Loucy (cell line): ENCODE measurements around the gene PDGFRB.

ENCODE experiments used
- H2AFZ ChIP-seq: fragments of 200-600 bp; sonication (generic); 2 replicates; pipeline ENCODE4 v1.6.0; 2016; ENCODE audit warnings: antibody characterized with exemption, mild to moderate bottlenecking, low read length, moderate library complexity
- H3F3A ChIP-seq: fragments of 200-600 bp; 2 replicates; pipeline ENCODE4 v1.6.0; 2016; ENCODE audit warnings: antibody characterized with exemption, low read depth, mild to moderate bottlenecking
- H3K27me3 ChIP-seq: fragments of 200-600 bp; sonication (generic); 2 replicates; pipeline ENCODE4 v1.6.1; 2014; ENCODE audit warnings: low read length, mild to moderate bottlenecking; ENCODE audit not compliant: insufficient read depth, poor library complexity, severe bottlenecking
- H3K36me3 ChIP-seq: fragments of 200-600 bp; sonication (generic); 2 replicates; pipeline ENCODE4 v1.6.1; 2016; ENCODE audit warnings: low read length; ENCODE audit not compliant: insufficient read depth
- H3K4me1 ChIP-seq: fragments of 200-600 bp; sonication (generic); 2 replicates; pipeline ENCODE4 v1.5.1; 2014; ENCODE audit warnings: low read length, mild to moderate bottlenecking; ENCODE audit not compliant: insufficient read depth, poor library complexity, severe bottlenecking
- H3K4me2 ChIP-seq: fragments of 200-600 bp; sonication (generic); 2 replicates; pipeline ENCODE4 v1.6.0; 2014; ENCODE audit warnings: antibody characterized with exemption, low read length, low read depth, mild to moderate bottlenecking; ENCODE audit not compliant: poor library complexity, severe bottlenecking
- H3K4me3 ChIP-seq: fragments of 200-600 bp; sonication (generic); 2 replicates; pipeline ENCODE4 v1.5.1; 2014; ENCODE audit warnings: low read length, mild to moderate bottlenecking, mixed read lengths; ENCODE audit not compliant: poor library complexity, severe bottlenecking
- H3K79me2 ChIP-seq: fragments of 200-600 bp; sonication (generic); 2 replicates; pipeline ENCODE4 v1.6.1; 2014; ENCODE audit warnings: low read length; ENCODE audit not compliant: insufficient read depth
- H3K9ac ChIP-seq: fragments of 200-600 bp; sonication (generic); 2 replicates; pipeline ENCODE4 v1.6.0; 2014; ENCODE audit warnings: mild to moderate bottlenecking, low read depth, low read length, moderate library complexity; ENCODE audit not compliant: poor library complexity, severe bottlenecking
- H3K9me2 ChIP-seq: fragments of 200-600 bp; sonication (generic); replicated peaks from 2 replicates; pipeline ENCODE4 v1.6.1; 2016; ENCODE audit warnings: low read depth, low read length, mixed read lengths
- H3K9me3 ChIP-seq: fragments of 200-600 bp; sonication (generic); 2 replicates; pipeline ENCODE4 v1.6.1; 2014; ENCODE audit warnings: mild to moderate bottlenecking, antibody characterized with exemption, low read length, low read depth; ENCODE audit not compliant: insufficient read depth
- H4K20me1 ChIP-seq: fragments of 200-600 bp; sonication (generic); 2 replicates; pipeline ENCODE4 v1.6.0; 2014; ENCODE audit warnings: antibody characterized with exemption, low read length, mild to moderate bottlenecking; ENCODE audit not compliant: insufficient read depth, poor library complexity, severe bottlenecking
- CTCF ChIP-seq: fragments of 200-600 bp; sonication (generic); conservative IDR thresholded peaks from 2 replicates; pipeline ENCODE4 v1.5.1; 2014; ENCODE audit warnings: mild to moderate bottlenecking, antibody characterized with exemption, low read length
- EZH2phosphoT487 ChIP-seq: fragments of 200-600 bp; IDR thresholded peaks from 2 replicates; pipeline ENCODE4 v1.6.1; 2018; ENCODE audit warnings: antibody characterized with exemption, mild to moderate bottlenecking, moderate library complexity, borderline replicate concordance

PDGFRB gene

GRCh38 chr5:150159031-150159430 lies 3.4 kb upstream of the PDGFRB start:
- no peaks in the 10 kb centered on the region for H4K20me1 ChIP-seq
- H3K4me2 ChIP-seq, result no peak overlapping the region
- H3K4me3 ChIP-seq, result no peak overlapping the region
- H3K9me2 ChIP-seq, result no peaks in the 10 kb centered on the region
- peaks cover 25% of the 10 kb centered on the region for H3K4me1 ChIP-seq
- no peak overlapping the region for H3K9ac ChIP-seq
- no peaks in the 10 kb centered on the region for H3K79me2 ChIP-seq
- H3K36me3 ChIP-seq, result no peaks in the 10 kb centered on the region
- H3K9me3 ChIP-seq, result no peaks in the 10 kb centered on the region
- H3K27me3 ChIP-seq, result no peaks in the 10 kb centered on the region
- no peaks in the 10 kb centered on the region for H3F3A ChIP-seq
- no peak overlapping the region for H2AFZ ChIP-seq
- TF ChIP-seq EZH2phosphoT487 (no peak), CTCF (no peak)

- no peaks in the 10 kb centered on the region for H3F3A ChIP-seq
These were observed 2.7 kb upstream of the PDGFRB start for GRCh38 chr5:150158170-150158949.

GRCh38 chr5:150157168-150157567 lies 1.5 kb upstream of the PDGFRB start:
- Histone ChIP-seq H3K9me3 (no peaks in the 10 kb centered on the region), H3K4me3 (no peak overlapping the region), H3K27me3 (no peaks in the 10 kb centered on the region), H3K79me2 (no peaks in the 10 kb centered on the region), H3K9me2 (no peaks in the 10 kb centered on the region), H4K20me1 (no peaks in the 10 kb centered on the region), H3K4me1 (peaks cover 10% of the 10 kb centered on the region), H3K9ac (no peak overlapping the region), H3K36me3 (no peaks in the 10 kb centered on the region), H2AFZ (no peak overlapping the region), H3K4me2 (no peak overlapping the region), H3F3A (no peaks in the 10 kb centered on the region)
- TF ChIP-seq CTCF, result no peak
- no peak for TF ChIP-seq EZH2phosphoT487

More at GRCh38 chr5:150158170-150158949, 2.7 kb upstream of the PDGFRB start:
- Histone ChIP-seq H3K36me3 (no peaks in the 10 kb centered on the region), H3K79me2 (no peaks in the 10 kb centered on the region), H3K9ac (no peak overlapping the region), H4K20me1 (no peaks in the 10 kb centered on the region), H3K4me1 (peaks cover 19% of the 10 kb centered on the region), H3K9me2 (no peaks in the 10 kb centered on the region), H3K27me3 (no peaks in the 10 kb centered on the region), H2AFZ (no peak overlapping the region), H3K4me2 (no peak overlapping the region), H3K9me3 (no peaks in the 10 kb centered on the region), H3K4me3 (no peak overlapping the region)
- TF ChIP-seq CTCF, result no peak
- TF ChIP-seq EZH2phosphoT487, result no peak
